GM18505 (cell line): ENCODE results near the gene STK38.
"Not testable (repeated sequence)": the region's sequence is repeated elsewhere in the genome, so short reads cannot be mapped to it uniquely, and the experiment has no call there.

Experiments
- ATAC-seq: cut with Tn5 transposase; IDR thresholded peaks from one replicate; pipeline ENCODE4 v1.9.1; 2021; ENCODE audit not compliant: unreplicated experiment
- POLR2A ChIP-seq: IDR thresholded peaks from 4 replicates; pipeline ENCODE4 v1.6.1; 2011; ENCODE audit warnings: borderline replicate concordance; ENCODE audit not compliant: insufficient read depth, insufficient read length; ENCODE audit errors: extremely low read depth

The STK38 gene

DNA sequence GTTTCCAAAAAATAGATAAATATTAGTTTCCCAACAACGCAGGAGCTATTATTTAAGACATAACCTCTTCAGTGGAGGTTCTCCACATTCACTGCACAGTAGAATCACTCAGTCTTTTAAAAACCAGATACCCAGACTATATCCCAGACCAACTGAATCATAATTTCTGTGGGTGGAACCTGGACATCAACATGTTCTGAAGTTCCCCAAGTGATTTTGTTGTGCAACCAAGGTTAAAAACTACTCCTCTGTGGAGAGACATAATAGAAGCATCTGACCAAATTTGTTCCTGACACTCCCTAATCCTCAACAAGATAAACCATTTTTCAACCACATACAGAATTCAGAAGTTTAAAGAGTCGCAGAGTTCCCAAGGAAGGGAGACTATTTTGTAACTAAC lies 42.3 kb downstream of the STK38 start:
- no peak for TF ChIP-seq POLR2A
- ATAC-seq, result no peak

- ATAC-seq, result no peak
- no peak for TF ChIP-seq POLR2A
Measured at GRCh38 chr6:36504181-36504580, 43.1 kb downstream of the STK38 start.

- ATAC-seq, result no peak
- TF ChIP-seq POLR2A, result no peak
Measured at GRCh38 chr6:36501686-36502085, 45.6 kb downstream of the STK38 start.

GRCh38 chr6:36499918-36500317 lies 47.4 kb downstream of the STK38 start:
- TF ChIP-seq POLR2A, result no peak
- ATAC-seq, result no peak

DNA sequence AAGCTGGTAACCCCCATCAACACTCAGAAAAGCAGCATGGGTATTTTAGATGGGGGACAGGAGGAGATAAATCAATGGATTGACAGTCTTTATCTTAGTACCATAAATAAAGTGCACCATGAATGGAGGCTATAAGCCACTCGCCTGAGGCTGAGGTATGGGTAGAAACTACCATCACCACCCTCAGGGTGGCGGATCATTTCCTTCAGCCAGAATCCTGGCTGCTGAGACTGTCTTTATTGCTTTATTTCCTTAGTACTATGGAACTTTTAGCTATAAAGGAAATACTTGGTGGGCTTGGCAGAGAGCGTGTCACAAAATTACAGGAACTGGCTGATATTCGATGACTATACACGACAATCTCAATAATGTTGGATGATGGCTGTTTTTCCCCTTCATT lies 52.2 kb downstream of the STK38 start:
- ATAC-seq, result no peak
- TF ChIP-seq POLR2A, result no peak

- no peak for ATAC-seq
- no peak for TF ChIP-seq POLR2A
Measured at GRCh38 chr6:36493859-36494258, 53.4 kb downstream of the STK38 start.

DNA sequence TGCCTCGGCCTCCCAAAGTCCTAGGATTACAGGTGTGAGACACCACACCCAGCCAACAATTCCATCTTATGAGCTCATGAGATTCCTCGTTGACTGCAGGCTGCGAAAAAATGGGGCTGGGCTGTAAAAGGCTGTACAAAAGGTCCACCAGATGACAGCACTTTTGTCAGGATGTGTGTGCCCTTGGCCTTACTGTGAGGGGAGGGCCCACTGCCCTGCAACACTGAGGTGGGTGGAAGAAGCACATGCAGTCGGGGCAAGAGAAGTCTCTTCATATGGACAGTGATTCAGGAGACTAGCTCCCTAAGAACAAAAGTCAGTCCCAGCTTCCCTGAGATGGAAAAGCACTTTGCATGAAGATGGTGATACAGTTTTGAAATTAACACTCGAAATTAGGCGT lies 54.0 kb downstream of the STK38 start:
- TF ChIP-seq POLR2A, result no peak
- no peak for ATAC-seq

- no peak for TF ChIP-seq POLR2A
Measured at GRCh38 chr6:36492621-36493020, 54.7 kb downstream of the STK38 start.

GRCh38 chr6:36492092-36492491 lies 55.2 kb downstream of the STK38 start:
- no peak for TF ChIP-seq POLR2A
- ATAC-seq, result no peak

More at GRCh38 chr6:36492621-36493020, 54.7 kb downstream of the STK38 start:
- no peak for ATAC-seq

DNA sequence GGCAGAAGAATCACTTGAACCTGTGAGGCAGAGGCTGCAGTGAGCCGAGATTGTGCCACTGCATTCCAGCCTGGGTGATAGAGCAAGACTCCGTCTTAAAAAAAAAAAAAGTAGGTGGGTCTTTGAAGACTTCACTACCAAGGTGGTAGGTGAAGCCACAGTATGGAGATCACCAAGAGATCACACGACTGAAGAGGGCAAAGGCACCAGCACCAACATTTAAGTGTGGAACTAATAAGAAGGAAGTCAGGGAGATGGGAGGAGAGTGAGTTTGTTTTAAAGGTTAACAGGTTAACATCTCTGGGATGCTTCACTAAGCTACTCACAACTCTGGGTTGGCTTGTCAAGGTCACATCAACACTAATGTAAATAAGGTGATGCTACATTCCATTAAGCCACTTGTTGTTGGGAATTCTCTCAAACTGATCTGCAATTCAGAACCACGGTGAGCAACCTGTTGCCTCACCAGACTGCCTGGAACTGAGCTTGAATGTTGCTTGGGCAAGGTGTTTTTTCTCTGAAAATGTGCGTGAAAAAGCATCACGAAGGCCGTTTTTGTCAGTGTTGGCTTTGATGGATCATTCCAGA lies 55.8 kb downstream of the STK38 start:
- TF ChIP-seq POLR2A, result no peak
- no peak for ATAC-seq

DNA sequence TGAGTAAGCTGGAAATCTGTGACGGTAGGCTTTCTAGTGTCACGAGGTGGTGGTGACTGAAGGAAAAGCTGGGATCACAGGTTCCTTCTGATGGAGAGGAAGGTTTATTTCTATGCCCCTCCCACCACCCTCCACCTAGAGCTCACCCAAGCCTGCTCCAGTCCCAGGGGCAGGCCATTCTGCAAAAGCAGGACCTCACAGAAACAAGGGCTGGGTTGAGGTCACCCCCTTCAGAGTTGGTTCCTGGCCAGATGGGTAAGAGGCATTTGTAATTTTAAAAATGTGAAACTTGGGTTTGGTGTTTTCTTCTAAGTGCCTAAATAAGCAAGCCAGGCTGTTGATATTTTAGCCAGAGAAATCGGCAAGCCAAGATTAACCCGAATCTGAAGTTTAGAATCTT lies 57.9 kb downstream of the STK38 start:
- ATAC-seq, result no peak
- no peak for TF ChIP-seq POLR2A

GRCh38 chr6:36488221-36488620 lies 59.1 kb downstream of the STK38 start:
- ATAC-seq, result no peak
- TF ChIP-seq POLR2A, result no peak

DNA sequence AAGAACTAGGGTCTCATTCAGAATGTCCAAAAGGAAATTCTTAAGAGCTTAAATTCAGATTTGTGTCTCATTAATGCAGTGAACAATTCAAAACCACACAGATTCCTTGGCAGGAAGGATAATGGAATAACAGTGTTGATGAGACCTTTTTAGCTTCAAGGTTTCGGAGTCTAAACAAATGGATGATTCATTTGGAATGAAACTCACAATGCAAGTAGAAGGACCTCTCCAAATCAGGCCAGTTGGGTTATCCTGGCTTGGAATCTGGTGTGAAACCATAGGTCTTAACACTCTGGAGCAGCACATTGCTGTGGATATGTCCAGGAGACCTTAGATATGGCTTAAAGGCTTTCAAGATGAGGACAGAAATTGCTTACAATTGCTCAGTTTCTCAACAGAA lies 59.6 kb downstream of the STK38 start:
- no peak for TF ChIP-seq POLR2A
- no peak for ATAC-seq

DNA sequence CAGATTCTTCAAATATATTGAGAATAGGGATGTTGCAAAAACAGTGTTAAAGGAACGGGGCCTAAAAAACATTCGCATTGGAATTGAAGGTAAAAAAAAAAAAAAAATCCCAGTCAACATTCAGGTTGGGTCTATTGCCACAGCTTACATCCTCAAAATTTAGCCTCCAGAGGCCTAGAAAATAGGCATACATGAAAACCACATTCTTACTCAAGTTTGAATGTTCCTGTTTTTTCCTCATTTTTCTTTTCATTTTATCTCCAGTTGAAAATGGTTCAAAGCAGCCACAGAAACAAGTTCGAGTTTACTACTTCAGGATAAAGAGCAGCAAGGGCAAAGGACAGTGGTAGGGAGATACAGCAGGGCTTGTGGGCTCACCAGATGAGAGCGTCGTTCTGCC lies 62.5 kb downstream of the STK38 start:
- ATAC-seq, result no peak
- TF ChIP-seq POLR2A, result no peak

DNA sequence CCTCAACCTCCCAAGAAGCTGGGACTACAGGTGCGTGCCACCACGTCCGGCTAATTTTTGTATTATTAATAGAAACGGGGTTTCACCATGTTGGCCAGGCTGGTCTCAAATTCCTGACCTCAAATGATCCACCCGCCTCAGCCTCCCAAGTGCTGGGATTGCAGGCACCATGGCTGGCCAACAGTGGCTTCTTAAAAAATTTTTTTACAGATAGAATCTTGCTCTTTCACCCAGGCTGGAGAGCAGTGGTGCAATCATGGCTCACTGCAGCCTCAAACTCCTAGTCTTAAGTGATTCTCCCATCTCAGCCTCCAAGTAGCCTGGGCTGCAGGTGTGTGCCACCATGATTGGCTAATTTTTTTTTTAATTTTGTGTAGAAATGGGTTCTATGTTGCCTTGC lies 64.0 kb downstream of the STK38 start:
- not testable (repeated sequence) for ATAC-seq
